Rectal smooth muscle tissue (tissue), 1 donor: ENCODE data around the gene TOM1.
"Not testable (repeated sequence)": the region's sequence is repeated elsewhere in the genome, so short reads cannot be mapped to it uniquely, and the experiment has no call there.

Experiments
- H3K27ac ChIP-seq: one replicate; pipeline ENCODE4 v1.7.0; 2013; ENCODE audit warnings: low read depth, low read length, inconsistent platforms
- H3K27me3 ChIP-seq: one replicate; pipeline ENCODE4 v1.7.0; 2013; ENCODE audit warnings: low read length; ENCODE audit not compliant: control insufficient read depth, insufficient read depth
- H3K36me3 ChIP-seq: one replicate; pipeline ENCODE4 v1.7.0; 2013; ENCODE audit warnings: low read length; ENCODE audit not compliant: control insufficient read depth, insufficient read depth
- H3K4me1 ChIP-seq: one replicate; pipeline ENCODE4 v1.7.0; 2013; ENCODE audit warnings: low read length; ENCODE audit not compliant: control insufficient read depth, insufficient read depth
- H3K4me3 ChIP-seq: one replicate; pipeline ENCODE4 v1.7.0; 2013; ENCODE audit warnings: low read length
- H3K9ac ChIP-seq: one replicate; pipeline ENCODE4 v1.7.0; 2013; ENCODE audit warnings: low read length

TOM1 gene

GRCh38 chr22:35386670-35387288 is 87.1 kb downstream of the TOM1 start:
- Histone ChIP-seq H3K36me3 (peaks cover 11% of the 10 kb centered on the region), H3K4me3 (no peak overlapping the region), H3K27me3 (no peaks in the 10 kb centered on the region), H3K27ac (no peak overlapping the region), H3K4me1 (peaks cover 2% of the 10 kb centered on the region), H3K9ac (no peak overlapping the region)

DNA sequence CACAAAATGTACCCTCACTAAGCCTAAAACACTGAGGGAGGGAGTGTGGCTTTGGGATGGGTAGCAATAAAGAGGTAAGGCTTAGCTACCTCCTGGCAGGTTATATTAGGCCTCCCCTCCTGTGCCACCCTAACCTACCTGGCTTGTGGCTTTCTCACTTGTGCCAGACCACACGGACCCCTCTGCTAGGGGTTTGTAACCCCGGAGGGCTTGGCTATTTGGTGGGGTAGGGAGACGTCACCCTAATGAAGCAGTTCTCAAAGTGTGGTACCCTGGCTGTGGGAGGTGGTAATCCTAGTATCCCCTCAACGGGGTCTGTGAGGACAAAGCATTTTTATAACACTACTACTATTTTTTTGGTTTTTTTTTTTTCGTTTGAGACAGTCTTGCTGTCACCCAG is 91.2 kb downstream of the TOM1 start:
- H3K27me3 ChIP-seq = no peaks in the 10 kb centered on the region
- H3K4me1 ChIP-seq = no peaks in the 10 kb centered on the region
- H3K36me3 ChIP-seq = peaks cover 10% of the 10 kb centered on the region
- no peak overlapping the region for H3K27ac ChIP-seq
- no peak overlapping the region for H3K9ac ChIP-seq
- no peak overlapping the region for H3K4me3 ChIP-seq

DNA sequence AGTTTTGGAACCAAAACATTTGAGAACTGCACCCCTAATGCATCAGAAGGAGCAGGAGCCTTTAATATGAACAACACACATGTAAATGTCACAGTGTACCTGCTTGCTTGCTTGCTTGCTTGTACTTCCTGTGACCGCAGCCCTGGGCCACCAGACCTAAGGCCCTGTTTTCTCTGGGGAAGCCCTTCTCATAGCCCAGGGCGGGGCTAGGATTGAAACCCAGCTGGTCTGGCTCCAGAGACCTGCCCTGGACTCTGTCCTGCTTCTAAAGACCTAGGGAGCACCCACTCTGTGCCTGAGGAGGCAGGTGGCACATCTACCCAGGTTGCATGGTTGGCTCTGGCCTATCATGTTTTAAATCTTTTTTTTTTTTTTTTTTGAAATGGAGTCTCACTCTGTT is 92.7 kb downstream of the TOM1 start:
- no peak overlapping the region for H3K4me3 ChIP-seq
- no peaks in the 10 kb centered on the region for H3K27me3 ChIP-seq
- peaks cover 7% of the 10 kb centered on the region for H3K36me3 ChIP-seq
- H3K27ac ChIP-seq = no peak overlapping the region
- H3K9ac ChIP-seq = no peak overlapping the region
- no peaks in the 10 kb centered on the region for H3K4me1 ChIP-seq

DNA sequence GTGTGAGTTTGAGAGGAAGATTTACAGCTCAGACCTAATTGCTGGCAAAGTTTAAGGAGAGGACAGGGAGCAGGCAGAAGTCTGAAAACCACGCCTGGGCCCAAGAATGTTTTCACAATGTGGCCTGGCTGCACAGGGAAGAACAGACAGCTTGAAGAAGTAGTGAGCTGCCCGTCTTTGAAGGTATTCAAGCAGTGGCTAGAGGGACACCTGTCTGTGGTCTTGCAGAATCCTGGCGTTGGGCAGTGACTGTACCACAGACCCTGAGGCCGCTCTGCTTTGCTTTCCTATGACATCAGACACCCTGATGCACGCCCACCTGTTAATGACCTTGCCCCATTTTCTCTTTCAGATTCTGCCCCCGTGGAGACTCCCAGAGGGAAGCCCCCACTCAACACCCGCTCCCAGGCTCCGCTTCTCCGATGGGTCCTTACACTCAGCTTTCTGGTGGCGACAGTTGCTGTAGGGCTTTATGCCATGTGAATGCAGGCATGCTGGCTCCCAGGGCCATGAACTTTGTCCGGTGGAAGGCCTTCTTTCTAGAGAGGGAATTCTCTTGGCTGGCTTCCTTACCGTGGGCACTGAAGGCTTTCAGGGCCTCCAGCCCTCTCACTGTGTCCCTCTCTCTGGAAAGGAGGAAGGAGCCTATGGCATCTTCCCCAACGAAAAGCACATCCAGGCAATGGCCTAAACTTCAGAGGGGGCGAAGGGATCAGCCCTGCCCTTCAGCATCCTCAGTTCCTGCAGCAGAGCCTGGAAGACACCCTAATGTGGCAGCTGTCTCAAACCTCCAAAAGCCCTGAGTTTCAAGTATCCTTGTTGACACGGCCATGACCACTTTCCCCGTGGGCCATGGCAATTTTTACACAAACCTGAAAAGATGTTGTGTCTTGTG is 93.7 kb downstream of the TOM1 start:
- Histone ChIP-seq H3K27ac (no peak overlapping the region), H3K36me3 (peaks cover 7% of the 10 kb centered on the region), H3K9ac (no peak overlapping the region), H3K4me3 (no peak overlapping the region), H3K27me3 (no peaks in the 10 kb centered on the region), H3K4me1 (no peaks in the 10 kb centered on the region)

GRCh38 chr22:35394011-35394312 is 94.3 kb downstream of the TOM1 start:
- Histone ChIP-seq H3K27me3 (no peaks in the 10 kb centered on the region), H3K4me3 (no peak overlapping the region), H3K36me3 (peaks cover 7% of the 10 kb centered on the region), H3K9ac (no peak overlapping the region), H3K4me1 (no peaks in the 10 kb centered on the region), H3K27ac (no peak overlapping the region)

DNA sequence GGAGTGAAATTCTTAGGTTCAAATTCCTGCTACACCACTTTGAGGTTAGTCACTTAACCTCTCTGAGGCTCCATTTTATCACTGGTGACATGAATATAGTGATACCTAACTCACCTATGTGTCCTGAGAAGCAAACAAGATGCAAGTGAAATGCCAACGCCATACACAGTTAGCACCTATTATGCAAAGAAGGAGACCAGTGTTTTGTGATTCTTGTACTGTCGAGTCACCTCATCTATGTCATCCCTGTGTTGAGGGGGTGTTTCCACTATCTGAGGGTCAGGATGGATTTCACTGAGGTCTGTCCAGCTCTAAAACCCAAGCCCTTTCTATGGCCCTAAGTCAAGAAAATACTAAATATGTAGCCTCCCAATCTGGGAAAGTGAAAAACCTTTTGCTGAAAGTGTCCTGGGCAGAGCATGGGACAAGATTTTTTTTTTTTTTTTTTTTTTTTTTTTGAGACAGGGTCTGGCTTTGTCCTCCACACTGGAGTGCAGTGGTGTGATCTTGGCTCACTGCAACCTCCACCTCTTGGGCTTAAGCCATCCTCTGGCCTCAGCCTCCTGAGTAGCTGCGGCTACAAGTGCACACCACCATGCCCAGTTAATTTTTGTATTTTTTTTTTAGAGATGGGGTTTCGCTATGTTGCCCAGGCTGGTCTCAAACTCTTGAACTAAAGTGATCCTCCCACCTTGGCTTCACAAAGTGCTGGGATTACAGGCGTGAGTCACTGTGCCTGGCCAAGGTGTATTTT is 95.3 kb downstream of the TOM1 start:
- H3K36me3 ChIP-seq = peaks cover 4% of the 10 kb centered on the region
- no peaks in the 10 kb centered on the region for H3K4me1 ChIP-seq
- H3K9ac ChIP-seq = no peak overlapping the region
- H3K27me3 ChIP-seq = no peaks in the 10 kb centered on the region
- no peak overlapping the region for H3K4me3 ChIP-seq
- no peak overlapping the region for H3K27ac ChIP-seq

- H3K4me1 ChIP-seq, H3K27ac ChIP-seq: not testable (repeated sequence)
These were observed 96.9 kb downstream of the TOM1 start for GRCh38 chr22:35396622-35397021.

DNA sequence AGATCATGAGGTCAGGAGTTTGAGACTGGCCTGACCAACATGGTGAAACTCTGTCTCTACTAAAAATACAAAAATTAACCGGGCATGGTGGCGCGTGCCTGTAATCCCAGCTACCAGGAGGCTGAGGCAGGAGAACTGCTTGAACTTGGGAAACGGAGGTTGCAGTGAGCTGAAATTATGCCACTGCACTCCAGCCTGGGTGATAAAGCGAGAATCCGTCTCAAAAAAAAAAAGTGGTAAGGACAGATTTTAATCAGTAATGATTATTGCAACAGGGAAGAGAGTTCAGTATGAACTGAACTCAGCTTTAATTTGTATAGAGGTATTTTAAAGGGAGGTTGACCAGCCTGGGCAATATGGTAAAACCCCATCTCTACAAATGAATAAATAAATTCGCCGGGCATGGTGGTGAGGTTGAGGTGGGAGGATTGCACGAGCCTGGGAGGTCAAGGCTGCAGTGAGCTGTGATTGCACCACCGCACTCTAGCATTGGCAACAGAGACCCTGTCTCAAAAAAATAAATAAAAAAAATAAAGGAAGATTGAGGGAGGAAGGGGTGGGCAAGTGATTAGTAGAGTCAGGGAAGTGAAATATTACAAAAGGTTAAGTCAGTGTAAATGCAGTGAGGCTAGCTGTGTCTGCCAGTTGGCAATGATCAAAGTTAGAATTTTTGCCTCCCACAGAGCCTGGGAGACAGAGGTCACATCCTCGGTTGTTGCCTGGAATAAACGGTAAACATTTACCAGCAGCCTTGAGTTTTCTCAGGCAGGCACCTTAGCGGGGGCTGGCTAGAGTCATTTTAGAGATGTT is 97.6 kb downstream of the TOM1 start:
- Histone ChIP-seq H3K27ac (no peak overlapping the region), H3K9ac (no peak overlapping the region), H3K36me3 (peaks cover 3% of the 10 kb centered on the region), H3K4me3 (no peak overlapping the region), H3K27me3 (no peaks in the 10 kb centered on the region), H3K4me1 (no peaks in the 10 kb centered on the region)

More at GRCh38 chr22:35396622-35397021, 96.9 kb downstream of the TOM1 start:
- not testable (repeated sequence) for H3K4me3 ChIP-seq, H3K9ac ChIP-seq, H3K27me3 ChIP-seq, H3K36me3 ChIP-seq
